Type B pancreatic cell (in vitro differentiated cells): ENCODE measurements around the gene BUD23. TPM values are rescaled to one million over a fixed set of nuclear protein-coding genes. Genes with fewer than 3 reads are reported as not detected.

Experiments
- DNase-seq: peaks from one replicate; pipeline ENCODE4 v3.0.0; 2021; ENCODE audit warnings: mixed read lengths; ENCODE audit not compliant: unreplicated experiment; ENCODE audit errors: extremely low spot score
- H3K27ac Mint-ChIP-seq: 2 replicates; pipeline ENCODE4 v1.8.0; 2021; ENCODE audit warnings: mild to moderate bottlenecking, mixed read lengths
- H3K27me3 Mint-ChIP-seq: 2 replicates; pipeline ENCODE4 v1.8.0; 2021; ENCODE audit warnings: mixed read lengths
- H3K36me3 Mint-ChIP-seq: 2 replicates; pipeline ENCODE4 v1.8.0; 2021; ENCODE audit warnings: mixed read lengths
- H3K4me1 Mint-ChIP-seq: one replicate; pipeline ENCODE4 v1.8.0; 2021; ENCODE audit warnings: mixed read lengths; ENCODE audit not compliant: unreplicated experiment
- H3K4me3 Mint-ChIP-seq: 2 replicates; pipeline ENCODE4 v1.8.0; 2021; ENCODE audit warnings: mild to moderate bottlenecking, mixed read lengths
- H3K9me3 Mint-ChIP-seq: 2 replicates; pipeline ENCODE4 v1.8.0; 2021; ENCODE audit warnings: mixed read lengths
- CTCF ChIP-seq: fragments of 200-600 bp; sonication (generic); conservative IDR thresholded peaks from 2 replicates; pipeline ENCODE4 v1.5.0; 2021; ENCODE audit warnings: antibody characterized with exemption, mild to moderate bottlenecking
- microRNA-seq: library from miRNA; unstranded; fragments of <30 nt; microRNA quantifications from one replicate; pipeline ENCODE4, GENCODE V29; 2020
- total RNA-seq: library from RNA; stranded (reverse); gene quantifications from 2 replicates; pipeline ENCODE4 v1.2.1, GENCODE V29; 2021; ENCODE audit warnings: low replicate concordance

BUD23 gene
- total RNA-seq, 1 donor from 2014 or later, result 68.4 TPM

GRCh38 chr7:73746378-73746777 is 63.0 kb downstream of the BUD23 start:
- peaks cover 5% of the 10 kb centered on the region for H3K36me3 Mint-ChIP-seq
- H3K4me1 Mint-ChIP-seq, result peaks cover 27% of the 10 kb centered on the region
- TF ChIP-seq CTCF, result no peak
- peak overlapping the region; percentile 15 for H3K4me3 Mint-ChIP-seq
- H3K27me3 Mint-ChIP-seq, result peaks cover 11% of the 10 kb centered on the region
- DNase-seq, result no peak
- H3K9me3 Mint-ChIP-seq, result no peaks in the 10 kb centered on the region
- peak overlapping the region; percentile 92 for H3K27ac Mint-ChIP-seq

Small RNA genes lying within 50 kb of the gene (microRNA-seq; reads per million reads assigned to microRNA genes)
- not detected for gene MIR4284

Other genes starting within 250 kb of the BUD23 start
- gene FZD9, start 249.8 kb upstream of the BUD23 start, total RNA-seq, result 0.38 and 1.9 TPM in 2 replicates
- gene BAZ1B, start 161.3 kb upstream of the BUD23 start, total RNA-seq, result 68.0 and 86.8 TPM in 2 replicates
- gene BCL7B, start 125.9 kb upstream of the BUD23 start, total RNA-seq, result 32.8 and 37.7 TPM in 2 replicates
- 45.9 and 55.8 TPM in 2 replicates for gene TBL2, start 105.0 kb upstream of the BUD23 start, total RNA-seq
- gene MLXIPL, start 59.1 kb upstream of the BUD23 start, total RNA-seq, result 27.8 and 35.6 TPM in 2 replicates
- gene VPS37D, start 15.8 kb upstream of the BUD23 start, total RNA-seq, result 3.8 and 12.9 TPM in 2 replicates
- gene DNAJC30, start 144 bp upstream of the BUD23 start, total RNA-seq, result 14.7 and 15.0 TPM in 2 replicates
- gene STX1A, start 36.1 kb downstream of the BUD23 start, total RNA-seq, result 27.3 and 35.1 TPM in 2 replicates
- gene ABHD11, start 55.2 kb downstream of the BUD23 start, total RNA-seq, result 43.9 and 104 TPM in 2 replicates
- gene CLDN3, start 86.7 kb downstream of the BUD23 start, total RNA-seq, result 13.6 and 41.7 TPM in 2 replicates
- 223 and 787 TPM in 2 replicates for gene CLDN4, start 147.4 kb downstream of the BUD23 start, total RNA-seq
- gene METTL27, start 158.9 kb downstream of the BUD23 start, total RNA-seq, result 8.5 and 11.5 TPM in 2 replicates
- gene TMEM270, start 177.6 kb downstream of the BUD23 start, total RNA-seq, result 0.57 TPM in 1 of 2 replicates, not detected in the other